ENCODE results near the gene PSTPIP2. TPM values are rescaled to one million over a fixed set of nuclear protein-coding genes. Genes with fewer than 3 reads are reported as not detected.

PSTPIP2 gene
- total RNA-seq, 1 donor from 2014 or later = 9.1 TPM

DNA sequence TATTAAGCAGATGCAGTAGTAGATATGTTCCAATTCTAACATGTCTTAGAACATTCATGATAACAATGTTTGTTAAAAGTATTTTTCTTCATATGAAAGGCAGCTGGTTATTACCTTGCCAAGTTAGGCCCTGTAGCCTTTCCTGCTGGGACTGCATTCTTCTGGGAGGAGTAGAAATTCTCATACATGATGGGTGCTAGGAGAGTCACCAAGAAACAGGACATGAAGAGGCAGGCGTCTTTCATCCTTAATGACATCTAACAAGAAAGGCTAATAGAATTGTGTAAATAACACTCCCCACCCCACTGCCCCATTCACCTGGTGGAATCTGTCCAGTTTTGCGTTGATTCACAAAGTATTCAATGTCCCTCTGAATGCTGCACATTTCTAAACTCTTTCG is 80.3 kb downstream of the PSTPIP2 start:
- no peaks in the 10 kb centered on the region for H3K27me3 Mint-ChIP-seq (ENCODE audit: low read depth, unreplicated experiment)
- H3K27ac Mint-ChIP-seq (ENCODE audit: unreplicated experiment) = no peak overlapping the region
- TF ChIP-seq, protein P1, sequence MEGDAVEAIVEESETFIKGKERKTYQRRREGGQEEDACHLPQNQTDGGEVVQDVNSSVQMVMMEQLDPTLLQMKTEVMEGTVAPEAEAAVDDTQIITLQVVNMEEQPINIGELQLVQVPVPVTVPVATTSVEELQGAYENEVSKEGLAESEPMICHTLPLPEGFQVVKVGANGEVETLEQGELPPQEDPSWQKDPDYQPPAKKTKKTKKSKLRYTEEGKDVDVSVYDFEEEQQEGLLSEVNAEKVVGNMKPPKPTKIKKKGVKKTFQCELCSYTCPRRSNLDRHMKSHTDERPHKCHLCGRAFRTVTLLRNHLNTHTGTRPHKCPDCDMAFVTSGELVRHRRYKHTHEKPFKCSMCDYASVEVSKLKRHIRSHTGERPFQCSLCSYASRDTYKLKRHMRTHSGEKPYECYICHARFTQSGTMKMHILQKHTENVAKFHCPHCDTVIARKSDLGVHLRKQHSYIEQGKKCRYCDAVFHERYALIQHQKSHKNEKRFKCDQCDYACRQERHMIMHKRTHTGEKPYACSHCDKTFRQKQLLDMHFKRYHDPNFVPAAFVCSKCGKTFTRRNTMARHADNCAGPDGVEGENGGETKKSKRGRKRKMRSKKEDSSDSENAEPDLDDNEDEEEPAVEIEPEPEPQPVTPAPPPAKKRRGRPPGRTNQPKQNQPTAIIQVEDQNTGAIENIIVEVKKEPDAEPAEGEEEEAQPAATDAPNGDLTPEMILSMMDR (IDR thresholded peaks at IDR 0.05; ENCODE audit: insufficient read depth, low read depth, low read length) = no peak
- no peak for TF ChIP-seq EZH2 (IDR thresholded peaks at IDR 0.05; ENCODE audit: insufficient read depth, low read length)
- Histone ChIP-seq H2AFZ (ENCODE audit: low read depth, low read length) (no peak overlapping the region), H3K27me3 (ENCODE audit: insufficient read depth, low read length) (no peaks in the 10 kb centered on the region), H3K4me2 (ENCODE audit: low read length) (no peak overlapping the region), H4K20me1 (ENCODE audit: insufficient read depth, low read length) (no peaks in the 10 kb centered on the region), H3K79me2 (ENCODE audit: insufficient read depth, low read length) (no peaks in the 10 kb centered on the region), H3K9me3 (ENCODE audit: insufficient read depth, low read depth, low read length) (no peaks in the 10 kb centered on the region), H3K36me3 (ENCODE audit: insufficient read depth, low read length) (no peaks in the 10 kb centered on the region), H3K27ac (ENCODE audit: low read depth, low read length) (no peak overlapping the region), H3K4me1 (ENCODE audit: insufficient read depth, low read length) (peaks cover 7% of the 10 kb centered on the region), H3K4me3 (ENCODE audit: insufficient read depth, low read depth, low read length) (no peak overlapping the region), H3K9ac (ENCODE audit: low read length) (no peak overlapping the region)
- no peaks in the 10 kb centered on the region for H3K9me3 Mint-ChIP-seq (ENCODE audit: unreplicated experiment)
- DNase-seq (ENCODE audit: low read depth) (no peak), FAIRE-seq (no peak)
- peaks cover 8% of the 10 kb centered on the region for H3K4me1 Mint-ChIP-seq (ENCODE audit: low read depth, unreplicated experiment)
- H3K36me3 Mint-ChIP-seq (ENCODE audit: low read depth, unreplicated experiment) = peaks cover 4% of the 10 kb centered on the region
- no peak overlapping the region for H3K4me3 Mint-ChIP-seq (ENCODE audit: unreplicated experiment)

DNA sequence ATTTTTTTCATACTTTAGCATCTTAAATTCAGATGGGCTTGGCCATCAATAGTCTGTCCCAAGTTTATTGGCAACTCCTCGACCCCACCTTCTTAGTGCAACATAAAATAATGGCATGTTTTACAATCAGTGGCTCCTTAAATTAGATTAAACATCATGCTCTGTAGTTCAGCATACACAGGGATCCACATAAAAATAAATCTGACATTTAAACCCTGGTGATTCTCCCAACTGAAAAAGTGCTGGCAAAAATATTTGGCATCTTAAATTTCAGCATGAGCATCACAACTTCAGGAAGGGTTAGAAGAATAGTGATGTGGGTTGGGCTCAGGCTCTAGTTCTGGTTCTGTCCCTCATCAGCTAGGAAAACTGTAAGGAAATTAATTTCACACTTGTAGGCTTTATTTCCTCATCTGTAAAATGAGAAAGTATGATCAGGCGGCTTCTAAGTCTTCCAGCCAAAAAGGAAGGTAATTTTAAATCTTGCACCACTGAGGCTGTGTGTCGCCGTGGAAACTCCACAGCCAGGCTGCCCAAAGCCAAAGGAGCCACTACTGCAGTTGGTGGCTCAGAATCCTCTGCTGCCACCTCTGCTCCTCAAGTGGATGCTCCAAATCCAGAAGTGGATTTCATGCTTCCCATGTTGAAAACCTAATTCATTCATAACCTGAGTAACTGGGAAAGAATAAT is 87.4 kb downstream of the PSTPIP2 start:
- Histone ChIP-seq H4K20me1 (ENCODE audit: insufficient read depth, low read length) (no peaks in the 10 kb centered on the region), H3K4me3 (ENCODE audit: insufficient read depth, low read depth, low read length) (no peak overlapping the region), H3K79me2 (ENCODE audit: insufficient read depth, low read length) (no peaks in the 10 kb centered on the region), H3K4me2 (ENCODE audit: low read length) (no peak overlapping the region), H3K9ac (ENCODE audit: low read length) (no peak overlapping the region), H3K27ac (ENCODE audit: low read depth, low read length) (no peak overlapping the region), H2AFZ (ENCODE audit: low read depth, low read length) (no peak overlapping the region), H3K36me3 (ENCODE audit: insufficient read depth, low read length) (no peaks in the 10 kb centered on the region), H3K9me3 (ENCODE audit: insufficient read depth, low read depth, low read length) (no peaks in the 10 kb centered on the region), H3K4me1 (ENCODE audit: insufficient read depth, low read length) (no peaks in the 10 kb centered on the region), H3K27me3 (ENCODE audit: insufficient read depth, low read length) (no peaks in the 10 kb centered on the region)
- Mint-ChIP-seq H3K4me3 (ENCODE audit: unreplicated experiment) (no peak overlapping the region), H3K27ac (ENCODE audit: unreplicated experiment) (no peak overlapping the region), H3K36me3 (ENCODE audit: low read depth, unreplicated experiment) (peaks cover 3% of the 10 kb centered on the region), H3K9me3 (ENCODE audit: unreplicated experiment) (peaks cover 2% of the 10 kb centered on the region), H3K27me3 (ENCODE audit: low read depth, unreplicated experiment) (peaks cover 3% of the 10 kb centered on the region), H3K4me1 (ENCODE audit: low read depth, unreplicated experiment) (no peaks in the 10 kb centered on the region)
- FAIRE-seq (no peak), DNase-seq (ENCODE audit: low read depth) (no peak)
- TF ChIP-seq, protein P1 (IDR thresholded peaks at IDR 0.05; ENCODE audit: insufficient read depth, low read depth, low read length) = no peak

DNA sequence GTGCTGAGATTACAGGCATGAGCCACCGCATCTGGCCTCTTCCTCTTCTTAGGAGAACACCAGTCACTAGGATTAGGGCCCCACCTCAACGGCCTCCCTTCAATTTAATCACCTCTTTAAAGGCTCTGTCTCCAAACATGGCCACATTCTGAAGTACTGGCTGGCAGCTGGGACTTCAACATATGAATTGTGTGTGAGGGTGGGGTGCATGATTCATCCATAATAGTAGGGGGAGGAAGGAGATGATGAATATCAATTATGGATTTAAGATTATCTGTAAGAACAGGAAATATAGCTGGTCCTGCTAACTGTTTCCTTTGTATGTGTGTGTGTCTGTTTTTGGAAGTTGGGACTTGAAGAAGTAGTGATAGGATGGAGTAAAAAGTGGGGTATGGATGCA is 90.2 kb downstream of the PSTPIP2 start:
- no peak for FAIRE-seq
- H3K4me3 Mint-ChIP-seq (ENCODE audit: unreplicated experiment) = no peak overlapping the region
- no peak overlapping the region for H3K27ac Mint-ChIP-seq (ENCODE audit: unreplicated experiment)
- no peaks in the 10 kb centered on the region for H3K4me1 Mint-ChIP-seq (ENCODE audit: low read depth, unreplicated experiment)
- Histone ChIP-seq H3K9ac (ENCODE audit: low read length) (no peak overlapping the region), H3K4me2 (ENCODE audit: low read length) (no peak overlapping the region), H3K4me1 (ENCODE audit: insufficient read depth, low read length) (no peaks in the 10 kb centered on the region), H4K20me1 (ENCODE audit: insufficient read depth, low read length) (no peaks in the 10 kb centered on the region), H3K79me2 (ENCODE audit: insufficient read depth, low read length) (no peaks in the 10 kb centered on the region), H3K27ac (ENCODE audit: low read depth, low read length) (no peak overlapping the region), H3K4me3 (ENCODE audit: insufficient read depth, low read depth, low read length) (no peak overlapping the region), H3K27me3 (ENCODE audit: insufficient read depth, low read length) (no peaks in the 10 kb centered on the region), H2AFZ (ENCODE audit: low read depth, low read length) (no peak overlapping the region), H3K9me3 (ENCODE audit: insufficient read depth, low read depth, low read length) (no peaks in the 10 kb centered on the region), H3K36me3 (ENCODE audit: insufficient read depth, low read length) (no peaks in the 10 kb centered on the region)
- H3K27me3 Mint-ChIP-seq (ENCODE audit: low read depth, unreplicated experiment) = peaks cover 3% of the 10 kb centered on the region
- peaks cover 2% of the 10 kb centered on the region for H3K9me3 Mint-ChIP-seq (ENCODE audit: unreplicated experiment)
- DNase-seq (ENCODE audit: low read depth) = no peak
- TF ChIP-seq, protein P1 (IDR thresholded peaks at IDR 0.05; ENCODE audit: insufficient read depth, low read depth, low read length) = no peak
- TF ChIP-seq EZH2 (IDR thresholded peaks at IDR 0.05; ENCODE audit: insufficient read depth, low read length) = no peak
- H3K36me3 Mint-ChIP-seq (ENCODE audit: low read depth, unreplicated experiment) = no peaks in the 10 kb centered on the region

All from astrocyte (in vitro differentiated cells and primary cell).